Prostate gland (tissue), 2 donors: Measurements from ENCODE around the gene TPP1. TPM values are rescaled to one million over a fixed set of nuclear protein-coding genes. Genes with fewer than 3 reads are reported as not detected.

Source experiments
- DNase-seq: peaks from one replicate; pipeline ENCODE4 v3.0.0-alpha.2; 2019; ENCODE audit warnings: low spot score
- H3K27ac ChIP-seq, 2 donors: fragments of 200-600 bp; sonication (generic); 2 replicates each; pipeline ENCODE4 v1.5.1; 2017 to 2019
- H3K27me3 ChIP-seq: fragments of 200-600 bp; sonication (generic); replicated peaks from 2 replicates; pipeline ENCODE4 v1.5.1; 2019; ENCODE audit not compliant: insufficient read depth
- H3K36me3 ChIP-seq, 2 donors: fragments of 200-600 bp; sonication (generic); 1 replicate in 1 of 2; 2 replicates in 1 of 2; pipeline versions ENCODE4 v1.5.1 to v1.8.1; 2017 to 2019
- H3K4me1 ChIP-seq: fragments of 200-600 bp; sonication (generic); replicated peaks from 2 replicates; pipeline ENCODE4 v1.5.1; 2019
- H3K4me3 ChIP-seq, 2 donors: fragments of 200-600 bp; sonication (generic); 2 replicates each; pipeline ENCODE4 v1.5.1; 2017 to 2019
- H3K9me3 ChIP-seq: fragments of 200-600 bp; sonication (generic); 2 replicates; pipeline ENCODE4 v1.5.1; 2017
- POLR2A ChIP-seq: fragments of 450-650 bp; IDR thresholded peaks from one replicate; pipeline ENCODE4 v1.6.1; 2016; ENCODE audit warnings: antibody characterized with exemption, mild to moderate bottlenecking
- POLR2AphosphoS5 ChIP-seq: sonication (generic); formaldehyde crosslinking; IDR thresholded peaks from one replicate; pipeline ENCODE4 v1.6.1; 2017; ENCODE audit warnings: antibody characterized with exemption
- WGBS: methylation state at CpG from one replicate; pipeline ENCODE4 v1.1.5; 2018; 5-methylcytosine and 5-hydroxymethylcytosine counted together
- intact Hi-C: fragments of 100-400 bp; cut with DNase I; formaldehyde crosslinking; loops from one replicate; pipeline ENCODE4 v1.14.2; 2022
- total RNA-seq, 2 donors: library from RNA; depleted of rRNA; stranded (reverse); fragments of >200 nt; gene quantifications; one replicate each; pipeline ENCODE4 v1.1.0, GENCODE V29; 2016
- TF ChIP-seq, protein P1 (sequence below), 4 experiments: fragments of 200-600 bp in 2 of 4; fragments of 450-650 bp in 2 of 4; sonication (generic) in 2 of 4; IDR thresholded peaks; 1 replicate in 3 of 4; 2 replicates in 1 of 4; pipeline ENCODE4 v1.5.1; 2016 to 2019; ENCODE audit warnings: antibody characterized with exemption in 4 of 4, mild to moderate bottlenecking in 2 of 4, moderate library complexity in 2 of 4

The TPP1 gene
- total RNA-seq, 2 donors from 2014 or later: 94.6 to 147 TPM

DNA sequence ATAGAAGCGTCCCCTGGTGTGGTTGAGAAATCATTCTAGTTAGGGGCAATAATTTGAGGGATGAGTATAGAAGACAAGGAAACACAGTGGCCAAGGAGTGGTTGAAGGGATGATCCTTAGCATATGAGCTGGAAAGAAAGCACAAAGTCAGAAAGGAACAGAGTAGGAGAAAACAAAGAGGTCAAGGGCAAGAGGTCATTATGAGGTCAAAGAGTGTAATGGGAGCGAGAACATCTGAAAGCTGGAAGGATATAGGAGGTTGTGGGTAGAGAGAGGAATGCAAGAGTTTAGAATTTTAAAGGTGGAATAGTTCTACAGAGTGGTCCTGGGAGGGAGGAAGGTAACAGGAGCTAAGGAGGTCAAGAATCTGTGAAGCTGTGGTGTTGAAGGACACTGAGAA is 34.4 kb upstream of the TPP1 start:
- Histone ChIP-seq H3K4me3 (no peak overlapping the region), H3K27me3 (no peaks in the 10 kb centered on the region), H3K9me3 (no peaks in the 10 kb centered on the region), H3K4me1 (no peaks in the 10 kb centered on the region), H3K36me3 (no peaks in the 10 kb centered on the region), H3K27ac (no peak overlapping the region)
- intact Hi-C loops: no loop called here
- TF ChIP-seq POLR2AphosphoS5: no peak
- TF ChIP-seq, protein P1, sequence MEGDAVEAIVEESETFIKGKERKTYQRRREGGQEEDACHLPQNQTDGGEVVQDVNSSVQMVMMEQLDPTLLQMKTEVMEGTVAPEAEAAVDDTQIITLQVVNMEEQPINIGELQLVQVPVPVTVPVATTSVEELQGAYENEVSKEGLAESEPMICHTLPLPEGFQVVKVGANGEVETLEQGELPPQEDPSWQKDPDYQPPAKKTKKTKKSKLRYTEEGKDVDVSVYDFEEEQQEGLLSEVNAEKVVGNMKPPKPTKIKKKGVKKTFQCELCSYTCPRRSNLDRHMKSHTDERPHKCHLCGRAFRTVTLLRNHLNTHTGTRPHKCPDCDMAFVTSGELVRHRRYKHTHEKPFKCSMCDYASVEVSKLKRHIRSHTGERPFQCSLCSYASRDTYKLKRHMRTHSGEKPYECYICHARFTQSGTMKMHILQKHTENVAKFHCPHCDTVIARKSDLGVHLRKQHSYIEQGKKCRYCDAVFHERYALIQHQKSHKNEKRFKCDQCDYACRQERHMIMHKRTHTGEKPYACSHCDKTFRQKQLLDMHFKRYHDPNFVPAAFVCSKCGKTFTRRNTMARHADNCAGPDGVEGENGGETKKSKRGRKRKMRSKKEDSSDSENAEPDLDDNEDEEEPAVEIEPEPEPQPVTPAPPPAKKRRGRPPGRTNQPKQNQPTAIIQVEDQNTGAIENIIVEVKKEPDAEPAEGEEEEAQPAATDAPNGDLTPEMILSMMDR (IDR thresholded peaks at IDR 0.05): no peak
- no peak for TF ChIP-seq POLR2A
- DNase-seq: no peak
- 86% methylated on average over 2 of the region's 2 CpGs for WGBS

- no peak for DNase-seq
- H3K4me3 ChIP-seq: no peak overlapping the region
- no peaks in the 10 kb centered on the region for H3K36me3 ChIP-seq
- no peaks in the 10 kb centered on the region for H3K27me3 ChIP-seq
- intact Hi-C loops: no loop called here
- no peak overlapping the region for H3K27ac ChIP-seq
- H3K4me1 ChIP-seq: no peaks in the 10 kb centered on the region
- H3K9me3 ChIP-seq: no peaks in the 10 kb centered on the region
- WGBS: 86% methylated on average over 1 of the region's 1 CpG
- TF ChIP-seq, protein P1 (IDR thresholded peaks at IDR 0.05): no peak
- TF ChIP-seq POLR2A (no peak), POLR2AphosphoS5 (no peak)
Observed at GRCh38 chr11:6653097-6653496, 33.9 kb upstream of the TPP1 start.

- 65% methylated on average over 3 of the region's 3 CpGs for WGBS
- Histone ChIP-seq H3K4me3 (no peak overlapping the region), H3K4me1 (no peaks in the 10 kb centered on the region), H3K27me3 (no peaks in the 10 kb centered on the region), H3K9me3 (no peaks in the 10 kb centered on the region), H3K36me3 (no peaks in the 10 kb centered on the region), H3K27ac (no peak overlapping the region)
- TF ChIP-seq POLR2AphosphoS5: no peak
- TF ChIP-seq POLR2A: no peak
- TF ChIP-seq, protein P1 (IDR thresholded peaks at IDR 0.05): no peak
- DNase-seq: no peak
- intact Hi-C loops: no loop called here
Observed at GRCh38 chr11:6652182-6652581, 33.0 kb upstream of the TPP1 start.

- Histone ChIP-seq H3K9me3 (no peaks in the 10 kb centered on the region), H3K27me3 (no peaks in the 10 kb centered on the region), H3K4me1 (no peaks in the 10 kb centered on the region), H3K4me3 (no peak overlapping the region), H3K27ac (no peak overlapping the region), H3K36me3 (no peaks in the 10 kb centered on the region)
- 53% methylated on average over 6 of the region's 6 CpGs for WGBS
- no peak for DNase-seq
- TF ChIP-seq POLR2A (no peak), POLR2AphosphoS5 (no peak)
- TF ChIP-seq, protein P1 (IDR thresholded peaks at IDR 0.05): no peak
- intact Hi-C loops: no loop called here
Observed at GRCh38 chr11:6650980-6651379, 31.8 kb upstream of the TPP1 start.

- TF ChIP-seq POLR2AphosphoS5: no peak
- TF ChIP-seq POLR2A: no peak
- TF ChIP-seq, protein P1 (IDR thresholded peaks at IDR 0.05): no peak
- no peaks in the 10 kb centered on the region for H3K36me3 ChIP-seq
- no peaks in the 10 kb centered on the region for H3K4me1 ChIP-seq
- no peak for DNase-seq
- H3K4me3 ChIP-seq: no peak overlapping the region
- no peak overlapping the region for H3K27ac ChIP-seq
- intact Hi-C loops: no loop called here
- H3K27me3 ChIP-seq: no peaks in the 10 kb centered on the region
- no peaks in the 10 kb centered on the region for H3K9me3 ChIP-seq
Observed at GRCh38 chr11:6650104-6650503, 30.9 kb upstream of the TPP1 start.
